H1 (cell line): ENCODE results near the gene OR2H2. TPM values are rescaled to one million over a fixed set of nuclear protein-coding genes. Genes with fewer than 3 reads are reported as not detected.

Source experiments
- CTCF ChIA-PET: fragments of 300-600 bp; sonication (Branson Sonifier 250); formaldehyde crosslinking; loops from one replicate; lab custom pipeline; 2021; ENCODE audit not compliant: partially characterized antibody; lab: Charles Lee
- POLR2A ChIA-PET: fragments of 300-600 bp; sonication (Branson Sonifier 250); formaldehyde crosslinking; loops from one replicate; lab custom pipeline; 2021; ENCODE audit warnings: inconsistent platforms; ENCODE audit not compliant: partially characterized antibody; lab: Charles Lee
- DNase-seq, 2 experiments: peaks; one replicate each; pipeline versions ENCODE4 v3.0.0 to v3.0.0-alpha.2; 2010 to 2022; ENCODE audit warnings: low spot score in 2 of 2, low read depth in 1 of 2, mixed read lengths in 1 of 2
- FAIRE-seq: peaks from 2 replicates; lab custom pipeline; 2011; peaks lifted over from hg19 to GRCh38; lab: Jason Lieb, UNC
- H2AFZ ChIP-seq: 2 replicates; pipeline ENCODE4 v1.8.1; 2012; ENCODE audit warnings: low read length, inconsistent platforms
- H2AK5ac ChIP-seq: 2 replicates; pipeline ENCODE4 v1.6.1; 2013; ENCODE audit warnings: low read depth, low read length
- H2BK120ac ChIP-seq: replicated peaks from 2 replicates; pipeline ENCODE3; 2013; ENCODE audit warnings: low read depth, low read length, inconsistent platforms
- H2BK12ac ChIP-seq: 2 replicates; pipeline ENCODE4 v1.6.1; 2013; ENCODE audit warnings: low read depth, low read length
- H2BK15ac ChIP-seq: 2 replicates; pipeline ENCODE4 v1.6.1; 2013; ENCODE audit warnings: low read length
- H2BK20ac ChIP-seq: 2 replicates; pipeline ENCODE4 v1.6.1; 2013; ENCODE audit warnings: low read length
- H2BK5ac ChIP-seq: 2 replicates; pipeline ENCODE4 v1.6.1; 2013; ENCODE audit warnings: low read depth, low read length
- H3K14ac ChIP-seq: 2 replicates; pipeline ENCODE4 v1.6.1; 2013; ENCODE audit warnings: inconsistent platforms; ENCODE audit not compliant: insufficient read length
- H3K18ac ChIP-seq: 2 replicates; pipeline ENCODE4 v1.6.1; 2013; ENCODE audit warnings: low read length; ENCODE audit errors: extremely low read depth
- H3K23ac ChIP-seq: 2 replicates; pipeline ENCODE4 v1.6.1; 2013; ENCODE audit warnings: inconsistent platforms; ENCODE audit not compliant: insufficient read length
- H3K23me2 ChIP-seq: 2 replicates; pipeline ENCODE4 v1.6.1; 2013; ENCODE audit warnings: low read depth, low read length
- H3K27ac ChIP-seq: 2 replicates; pipeline ENCODE4 v1.6.1; 2011; ENCODE audit warnings: low read depth, low read length, inconsistent platforms
- H3K27me3 ChIP-seq, 4 experiments: replicated peaks in 1 of 4; 1 replicate in 1 of 4; 2 replicates in 3 of 4; pipeline versions ENCODE4 v1.6.1 to v1.8.1; 2011 to 2013; ENCODE audit warnings: low read length in 3 of 4, mild to moderate bottlenecking in 3 of 4, inconsistent platforms in 2 of 4, mixed read lengths in 2 of 4, moderate library complexity in 1 of 4; ENCODE audit not compliant: control insufficient read depth in 3 of 4, insufficient read depth in 3 of 4; ENCODE audit errors: extremely low read depth in 1 of 4
- H3K36me3 ChIP-seq, 4 experiments: 2 replicates each; pipeline versions ENCODE4 v1.6.1 to v1.8.1; 2011 to 2013; ENCODE audit warnings: mild to moderate bottlenecking in 4 of 4, low read length in 3 of 4, moderate library complexity in 2 of 4, control low read depth in 1 of 4, inconsistent platforms in 1 of 4; ENCODE audit not compliant: insufficient read depth in 4 of 4, control insufficient read depth in 2 of 4
- H3K4ac ChIP-seq: replicated peaks from 2 replicates; pipeline ENCODE3; 2013; ENCODE audit warnings: low read length, low read depth, mixed read lengths, inconsistent platforms; ENCODE audit not compliant: insufficient read length
- H3K4me1 ChIP-seq, 4 experiments: replicated peaks in 1 of 4; 1 replicate in 1 of 4; 2 replicates in 3 of 4; pipeline versions ENCODE4 v1.6.1 to v1.8.1; 2011 to 2013; ENCODE audit warnings: low read length in 3 of 4, inconsistent platforms in 2 of 4, mixed read lengths in 1 of 4; ENCODE audit not compliant: insufficient read depth in 4 of 4, control insufficient read depth in 3 of 4
- H3K4me2 ChIP-seq, 2 experiments: 2 replicates each; pipeline versions ENCODE4 v1.6.1 to v1.8.1; 2011 to 2013; ENCODE audit warnings: low read depth in 2 of 2, low read length in 2 of 2, control low read depth in 1 of 2, inconsistent platforms in 1 of 2, mild to moderate bottlenecking in 1 of 2; ENCODE audit not compliant: insufficient read depth in 1 of 2
- H3K4me3 ChIP-seq, 4 experiments: fragments of 200-600, 300-600 bp in 1 of 4; sonication (generic), shearing (Covaris generic), sonication (Bioruptor Twin) in 1 of 4; 2 replicates each; pipeline versions ENCODE4 v1.5.1 to v1.8.1; 2011 to 2016; ENCODE audit warnings: low read length in 4 of 4, low read depth in 3 of 4, control low read depth in 2 of 4, inconsistent platforms in 2 of 4, mild to moderate bottlenecking in 2 of 4, mixed read lengths in 1 of 4, moderate library complexity in 1 of 4; ENCODE audit not compliant: insufficient read depth in 2 of 4; ENCODE audit errors: extremely low read depth in 1 of 4
- H3K56ac ChIP-seq: replicated peaks from 2 replicates; pipeline ENCODE3; 2013; ENCODE audit warnings: low read depth, mild to moderate bottlenecking, mixed read lengths, low read length, inconsistent platforms; ENCODE audit not compliant: insufficient read length
- H3K79me1 ChIP-seq: 2 replicates; pipeline ENCODE4 v1.6.1; 2013; ENCODE audit warnings: low read depth, low read length, control low read depth
- H3K79me2 ChIP-seq, 2 experiments: 2 replicates each; pipeline versions ENCODE4 v1.6.1 to v1.8.1; 2012 to 2013; ENCODE audit warnings: low read length in 2 of 2, mild to moderate bottlenecking in 2 of 2, inconsistent platforms in 1 of 2; ENCODE audit not compliant: insufficient read depth in 2 of 2, control insufficient read depth in 1 of 2
- H3K9ac ChIP-seq, 4 experiments: replicated peaks in 1 of 4; 1 replicate in 1 of 4; 2 replicates in 3 of 4; pipeline versions ENCODE4 v1.6.1 to v1.8.1; 2011 to 2013; ENCODE audit warnings: low read depth in 3 of 4, low read length in 3 of 4, control low read depth in 2 of 4, mild to moderate bottlenecking in 2 of 4, moderate library complexity in 2 of 4, inconsistent platforms in 1 of 4; ENCODE audit errors: extremely low read depth in 1 of 4
- H3K9me3 ChIP-seq, 2 experiments: 2 replicates each; pipeline versions ENCODE4 v1.6.1 to v1.8.1; 2012 to 2013; ENCODE audit warnings: mild to moderate bottlenecking in 2 of 2, moderate library complexity in 2 of 2, control low read depth in 1 of 2, inconsistent platforms in 1 of 2, low read depth in 1 of 2, low read length in 1 of 2, mixed read lengths in 1 of 2; ENCODE audit not compliant: insufficient read depth in 2 of 2
- H4K20me1 ChIP-seq, 2 experiments: replicated peaks in 1 of 2; 2 replicates each; pipeline versions ENCODE3 to v1.8.1; 2011 to 2013; ENCODE audit warnings: inconsistent platforms in 2 of 2, low read length in 2 of 2, mild to moderate bottlenecking in 1 of 2; ENCODE audit not compliant: insufficient read depth in 2 of 2, control insufficient read depth in 1 of 2
- H4K5ac ChIP-seq: 2 replicates; pipeline ENCODE4 v1.6.1; 2013; ENCODE audit warnings: low read length, low read depth, mixed read lengths, inconsistent platforms; ENCODE audit not compliant: insufficient read length
- H4K8ac ChIP-seq: 2 replicates; pipeline ENCODE4 v1.8.0; 2013; ENCODE audit warnings: mild to moderate bottlenecking, moderate library complexity, low read length, inconsistent platforms; ENCODE audit not compliant: insufficient read depth; ENCODE audit errors: extremely low read depth
- H4K91ac ChIP-seq: replicated peaks from 2 replicates; pipeline ENCODE3; 2013; ENCODE audit warnings: low read length, mixed read lengths, inconsistent platforms; ENCODE audit not compliant: insufficient read length
- CREB1 ChIP-seq: IDR thresholded peaks from 2 replicates; pipeline ENCODE4 v1.6.1; 2012; ENCODE audit warnings: inconsistent platforms
- KDM4A ChIP-seq: IDR thresholded peaks from one replicate; pipeline ENCODE4 v1.7.1; 2012; ENCODE audit warnings: low read depth, mild to moderate bottlenecking, moderate library complexity, low read length, inconsistent platforms; ENCODE audit not compliant: severe bottlenecking
- POLR2A ChIP-seq, 2 experiments: IDR thresholded peaks; 1 replicate in 1 of 2; 2 replicates in 1 of 2; pipeline ENCODE4 v1.6.1; 2011; ENCODE audit warnings: low read depth in 2 of 2, low read length in 2 of 2, mild to moderate bottlenecking in 2 of 2; ENCODE audit errors: control extremely low read depth in 1 of 2
- SP2 ChIP-seq: IDR thresholded peaks from 2 replicates; pipeline ENCODE4 v1.6.1; 2012; ENCODE audit warnings: mild to moderate bottlenecking, low read length, inconsistent platforms
- ZNF274 ChIP-seq: IDR thresholded peaks from 2 replicates; pipeline ENCODE4 v1.7.0; 2012; ENCODE audit warnings: low read length, borderline replicate concordance; ENCODE audit errors: extremely low read depth
- WGBS, 2 experiments: shearing (Covaris generic) in 1 of 2; methylation state at CpG; one replicate each; pipeline versions ENCODE4 v1.1.6 to v1.1.7; 2013 to 2015; ENCODE audit warnings: low lambda C conversion rate in 2 of 2, mixed read lengths in 2 of 2, inconsistent platforms in 1 of 2, low coverage in 1 of 2, missing lambda C conversion rate in 1 of 2; ENCODE audit not compliant: insufficient replicate concordance in 2 of 2, insufficient coverage in 1 of 2, insufficient read length in 1 of 2; ENCODE audit errors: extremely low coverage in 1 of 2, missing lambda C conversion rate in 1 of 2; 5-methylcytosine and 5-hydroxymethylcytosine counted together
- polyA plus RNA-seq, 7 experiments: library from polyadenylated mRNA; depleted of rRNA in 3 of 7; stranded (reverse) in 5 of 7; unstranded in 2 of 7; fragments of >200 nt in 5 of 7; fragments of 200-250 nt in 2 of 7; gene quantifications; 1 replicate in 5 of 7; 2 replicates in 1 of 7; 4 replicates in 1 of 7; pipeline versions ENCODE4 v1.2.1 to v1.2.3, GENCODE V29; 2011 to 2013; ENCODE audit warnings: missing spikeins in 2 of 7, mixed read lengths in 2 of 7
- total RNA-seq: library from RNA; stranded (reverse); fragmentation: NEBNext Ultra II Directional; extraction: Animal tissue kit (Norgen Biotek cat#: 25700); gene quantifications from 2 replicates; pipeline ENCODE4 v1.2.1, GENCODE V29; 2021

OR2H2 gene
- total and polyA plus RNA-seq, 2 of the 8 experiments (the other 6 are each of a cell fraction or from before 2014, with no cell fraction given), result not detected

DNA sequence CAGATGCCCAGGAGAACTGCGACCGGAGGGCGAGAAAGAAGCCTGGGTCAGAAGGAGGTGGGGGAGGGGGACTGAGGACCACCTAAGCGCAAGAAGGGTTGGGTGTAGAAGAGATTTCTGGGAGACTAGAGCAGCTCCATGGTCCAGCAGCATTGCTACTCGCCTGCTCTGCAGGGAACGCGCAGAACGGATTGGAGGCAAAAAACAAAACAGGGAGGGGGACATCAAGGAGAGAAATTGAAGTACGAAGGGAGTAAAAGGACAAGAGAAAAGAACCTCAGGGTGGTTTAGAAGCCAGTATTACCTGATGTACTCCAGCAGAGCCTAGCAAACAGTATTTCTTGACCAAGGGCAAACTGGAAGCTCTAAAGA lies 48.6 kb downstream of the OR2H2 start:
- Histone ChIP-seq H3K23me2 (peaks cover 24% of the 10 kb centered on the region), H2BK120ac (peak overlapping the region; percentile 18), H3K79me2 (peaks cover 0 to 34% of the 10 kb centered on the region in 2 experiments; a peak in 2 of 4 replicates), H4K8ac (no peak overlapping the region), H3K4me1 (peaks cover 4 to 23% (median 13%) of the 10 kb centered on the region in 4 experiments; a peak in 6 of 7 replicates), H4K91ac (peak overlapping the region; percentile 94), H3K79me1 (0 out of 2 replicates have a peak, but pooled peaks cover 2% of the 10 kb centered on the region), H3K27me3 (no peaks in the 10 kb centered on the region), H3K9me3 (no peaks in the 10 kb centered on the region), H3K4me3 (peak overlapping the region; percentile 68 to 84 (median 76)), H3K23ac (no peak overlapping the region), H3K56ac (peak overlapping the region; percentile 27), H3K4ac (peak overlapping the region; percentile 57), H3K9ac (peak overlapping the region; percentile 0 to 79 (median 58)), H2AFZ (peak overlapping the region; percentile 9; the same call in 1 of the 2 replicates), H3K14ac (peak overlapping the region; percentile 1), H3K27ac (peak overlapping the region; percentile 53; the same call in 1 of the 2 replicates), H3K4me2 (peak overlapping the region; percentile 87 to 93), H3K36me3 (no peaks in the 10 kb centered on the region; a peak in 1 of 8 replicates), H3K18ac (peak overlapping the region; percentile 81), H4K5ac (peak overlapping the region; percentile 97), H2BK20ac (0 out of 2 replicates have a peak overlapping the region, but pooled peaks have one; percentile 32), H2BK5ac (peak overlapping the region; percentile 91; the same call in 1 of the 2 replicates), H2AK5ac (no peak overlapping the region), H2BK12ac (peak overlapping the region; percentile 62; the same call in 1 of the 2 replicates), H2BK15ac (peak overlapping the region; percentile 12; the same call in 1 of the 2 replicates), H4K20me1 (peaks cover 0 to 8% of the 10 kb centered on the region in 2 experiments)
- CTCF ChIA-PET, result interaction anchor here (0.7 to 33.1 kb wide), 8 partner anchors 9 to 68 kb away, joined by 3 to 658 read pairs (median 3); partner anchors contain the start of gene MOG
- no peak for FAIRE-seq
- DNase-seq, result no peak
- no peak for TF ChIP-seq CREB1
- no peak for TF ChIP-seq ZNF274
- peak in 1 of 2 experiments; percentile 41; a peak in 1 of 3 replicates for TF ChIP-seq POLR2A (IDR thresholded peaks at IDR 0.05; ENCODE audit: control extremely low read depth in 1 of 2, low read depth in 2 of 2, low read length in 2 of 2)
- TF ChIP-seq SP2, result no peak
- TF ChIP-seq KDM4A, result peak; percentile 29
- POLR2A ChIA-PET, result interaction anchor here (0.7 to 2.0 kb wide), 20 partner anchors 8 to 353 kb away, joined by 3 to 19 read pairs (median 4); no protein-coding TSS in a partner anchor
- WGBS, 2 experiments, result 3% methylated on average over 8 of the region's 9 CpGs; no CpG with 5 or more reads in 1 of the 2 experiments
